Upper lobe of right lung (tissue), 1 donor: ENCODE measurements around the gene ABCB1. TPM values are rescaled to one million over a fixed set of nuclear protein-coding genes. Genes with fewer than 3 reads are reported as not detected.

Experiments used
- ATAC-seq: fragments of 200-7000 bp; cut with Tn5 transposase; one replicate; pipeline ENCODE4 v1.9.1; 2020; ENCODE audit warnings: mild to moderate bottlenecking, moderate library complexity
- DNase-seq: peaks from one replicate; pipeline ENCODE4 v3.0.0-alpha.2; 2020
- H3K27ac ChIP-seq: fragments of 200-600 bp; one replicate; pipeline ENCODE4 v1.8.0; 2022
- H3K27me3 ChIP-seq: fragments of 200-600 bp; one replicate; pipeline ENCODE4 v1.8.0; 2022; ENCODE audit warnings: mild to moderate bottlenecking
- H3K36me3 ChIP-seq: fragments of 200-600 bp; one replicate; pipeline ENCODE4 v1.8.0; 2022
- H3K4me1 ChIP-seq: fragments of 200-600 bp; one replicate; pipeline ENCODE4 v1.8.0; 2022
- H3K4me3 ChIP-seq: fragments of 200-600 bp; one replicate; pipeline ENCODE4 v1.8.0; 2022; ENCODE audit warnings: mild to moderate bottlenecking
- H3K9me3 ChIP-seq: fragments of 200-600 bp; one replicate; pipeline ENCODE4 v1.8.0; 2022
- intact Hi-C: fragments of 100-400 bp; cut with DNase I; formaldehyde crosslinking; loops from one replicate; pipeline ENCODE4 v1.11.0; 2022
- total RNA-seq: library from RNA; stranded (reverse); fragmentation: NEBNext Ultra II Directional; extraction: Animal tissue kit (Norgen Biotek cat#: 25700); gene quantifications from one replicate; pipeline ENCODE4 v1.2.1, GENCODE V29; 2021
- TF ChIP-seq, protein P1 (sequence below): fragments of 200-600 bp; IDR thresholded peaks from one replicate; pipeline ENCODE4 v1.8.0; 2022; ENCODE audit warnings: antibody characterized with exemption
- donor health status: DM: no; HTN: yes; CAD: no; lungs with severe emphysema.

ABCB1 gene
- total RNA-seq, 1 donor from 2014 or later, result 7.5 TPM

DNA sequence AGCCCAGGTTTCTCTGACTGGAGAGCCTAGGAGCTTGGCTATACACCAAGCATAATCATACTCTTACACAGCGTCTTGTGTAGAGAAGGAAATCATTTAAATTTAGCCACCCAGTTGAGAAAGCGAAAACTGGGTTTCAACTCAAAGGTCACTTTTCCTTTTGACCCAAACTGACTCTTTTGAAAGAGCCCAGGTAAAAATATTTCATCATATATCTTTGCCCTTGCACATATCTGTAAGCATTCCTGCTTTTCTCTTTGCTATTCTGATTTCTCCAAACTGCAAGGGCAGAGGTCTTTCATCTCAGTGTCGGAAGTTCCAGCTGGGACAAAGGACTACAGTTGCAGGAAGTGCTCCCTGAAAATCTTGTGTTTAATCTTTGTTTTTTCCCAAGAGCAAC, 103.2 kb downstream of the ABCB1 start:
- Histone ChIP-seq H3K4me3 (no peak overlapping the region), H3K4me1 (no peaks in the 10 kb centered on the region), H3K9me3 (no peaks in the 10 kb centered on the region), H3K36me3 (no peaks in the 10 kb centered on the region), H3K27me3 (no peaks in the 10 kb centered on the region), H3K27ac (no peak overlapping the region)
- DNase-seq, result no peak
- no peak for ATAC-seq
- TF ChIP-seq, protein P1, sequence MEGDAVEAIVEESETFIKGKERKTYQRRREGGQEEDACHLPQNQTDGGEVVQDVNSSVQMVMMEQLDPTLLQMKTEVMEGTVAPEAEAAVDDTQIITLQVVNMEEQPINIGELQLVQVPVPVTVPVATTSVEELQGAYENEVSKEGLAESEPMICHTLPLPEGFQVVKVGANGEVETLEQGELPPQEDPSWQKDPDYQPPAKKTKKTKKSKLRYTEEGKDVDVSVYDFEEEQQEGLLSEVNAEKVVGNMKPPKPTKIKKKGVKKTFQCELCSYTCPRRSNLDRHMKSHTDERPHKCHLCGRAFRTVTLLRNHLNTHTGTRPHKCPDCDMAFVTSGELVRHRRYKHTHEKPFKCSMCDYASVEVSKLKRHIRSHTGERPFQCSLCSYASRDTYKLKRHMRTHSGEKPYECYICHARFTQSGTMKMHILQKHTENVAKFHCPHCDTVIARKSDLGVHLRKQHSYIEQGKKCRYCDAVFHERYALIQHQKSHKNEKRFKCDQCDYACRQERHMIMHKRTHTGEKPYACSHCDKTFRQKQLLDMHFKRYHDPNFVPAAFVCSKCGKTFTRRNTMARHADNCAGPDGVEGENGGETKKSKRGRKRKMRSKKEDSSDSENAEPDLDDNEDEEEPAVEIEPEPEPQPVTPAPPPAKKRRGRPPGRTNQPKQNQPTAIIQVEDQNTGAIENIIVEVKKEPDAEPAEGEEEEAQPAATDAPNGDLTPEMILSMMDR, result no peak
- intact Hi-C loops, result no loop called here

DNA sequence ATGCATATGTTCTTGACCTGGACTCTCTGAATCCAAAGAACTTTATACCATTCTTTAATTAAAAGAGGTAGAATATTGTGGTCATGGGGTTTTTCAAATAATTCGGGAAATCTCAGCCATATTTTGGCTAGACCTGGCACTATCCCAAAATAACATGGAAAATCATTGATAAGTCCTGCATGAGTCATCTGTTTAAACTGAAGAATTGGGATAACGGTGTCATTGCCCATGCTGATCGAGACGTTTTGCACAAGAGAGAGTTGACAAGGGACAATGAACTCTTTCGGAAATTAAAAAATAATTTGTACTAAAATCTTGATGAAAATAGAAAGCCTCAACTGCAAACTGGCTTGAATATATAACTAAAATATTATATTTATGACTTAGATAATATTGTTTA, 105.3 kb downstream of the ABCB1 start:
- TF ChIP-seq, protein P1, result no peak
- no peak overlapping the region for H3K4me3 ChIP-seq
- DNase-seq (no peak), ATAC-seq (no peak)
- H3K4me1 ChIP-seq, result no peaks in the 10 kb centered on the region
- no peaks in the 10 kb centered on the region for H3K9me3 ChIP-seq
- intact Hi-C loops, result no loop called here
- H3K36me3 ChIP-seq, result no peaks in the 10 kb centered on the region
- H3K27me3 ChIP-seq, result no peaks in the 10 kb centered on the region
- no peak overlapping the region for H3K27ac ChIP-seq

DNA sequence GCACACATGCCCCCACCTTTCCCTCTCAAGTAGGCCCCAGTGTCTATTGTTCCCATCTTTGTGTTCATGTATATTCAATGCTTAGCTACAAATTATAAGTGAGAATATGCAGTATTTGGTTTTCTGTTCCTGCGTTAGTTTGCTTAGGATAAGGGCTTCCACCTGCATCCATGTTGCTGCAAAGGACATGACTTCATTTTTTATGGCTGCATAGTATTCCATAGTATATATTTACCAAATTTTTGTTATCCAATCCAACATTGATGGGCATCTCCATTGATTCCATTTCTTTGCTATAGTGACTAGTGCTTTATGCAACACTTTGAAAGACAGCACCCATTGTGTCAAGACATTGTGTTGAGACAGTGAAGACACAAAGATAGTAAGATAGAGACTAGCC, 106.2 kb downstream of the ABCB1 start:
- no peak overlapping the region for H3K4me3 ChIP-seq
- H3K27me3 ChIP-seq, result no peaks in the 10 kb centered on the region
- TF ChIP-seq, protein P1, result no peak
- ATAC-seq (no peak), DNase-seq (no peak)
- intact Hi-C loops, result no loop called here
- H3K36me3 ChIP-seq, result no peaks in the 10 kb centered on the region
- no peak overlapping the region for H3K27ac ChIP-seq
- no peaks in the 10 kb centered on the region for H3K9me3 ChIP-seq
- H3K4me1 ChIP-seq, result no peaks in the 10 kb centered on the region

DNA sequence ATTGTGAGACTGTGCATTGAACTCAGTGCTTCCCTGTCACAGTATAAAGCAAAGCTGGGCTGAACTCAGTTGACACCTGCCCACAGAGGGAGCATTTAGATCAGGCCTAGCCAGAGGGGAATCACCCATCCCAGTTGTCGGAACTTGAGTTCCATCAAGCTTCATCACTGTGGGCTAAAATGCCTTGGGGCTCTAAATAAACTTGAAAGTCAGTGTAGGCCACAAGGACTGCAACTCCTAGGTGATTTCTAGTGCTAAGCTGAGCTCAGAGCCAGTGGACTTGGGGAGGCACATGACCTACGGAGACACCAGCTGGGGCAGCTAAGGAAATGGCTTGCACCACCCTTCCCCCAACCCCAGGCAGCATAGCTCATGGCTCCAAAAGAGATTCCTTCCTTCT, 117.6 kb downstream of the ABCB1 start:
- TF ChIP-seq, protein P1, result no peak
- no peaks in the 10 kb centered on the region for H3K36me3 ChIP-seq
- no peak for DNase-seq
- H3K27ac ChIP-seq, result no peak overlapping the region
- intact Hi-C loops, result no loop called here
- H3K4me3 ChIP-seq, result no peak overlapping the region
- no peak for ATAC-seq
- peaks cover 5% of the 10 kb centered on the region for H3K27me3 ChIP-seq
- H3K4me1 ChIP-seq, result no peaks in the 10 kb centered on the region
- H3K9me3 ChIP-seq, result no peaks in the 10 kb centered on the region

DNA sequence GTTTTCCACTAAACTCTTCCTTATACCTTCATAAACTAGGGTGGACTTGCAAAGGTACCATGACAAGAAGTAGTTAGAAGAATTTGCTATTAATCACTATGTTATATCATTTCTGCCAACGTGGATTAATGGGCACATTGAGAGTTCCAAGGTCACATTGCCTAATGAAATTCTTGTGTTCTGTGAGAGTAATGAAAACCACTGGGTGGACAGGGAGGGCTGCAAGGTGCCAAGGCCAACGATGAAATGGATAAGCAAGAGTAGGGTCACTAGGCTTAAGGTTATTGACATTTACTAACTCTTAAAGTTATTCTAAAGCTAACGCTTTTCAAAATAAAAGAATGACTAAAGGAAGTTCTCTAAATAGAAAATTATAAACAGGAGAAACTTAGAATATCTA, 118.6 kb downstream of the ABCB1 start:
- H3K36me3 ChIP-seq, result no peaks in the 10 kb centered on the region
- intact Hi-C loops, result no loop called here

More for the DNA sequence above, 118.6 kb downstream of the ABCB1 start:
- no peaks in the 10 kb centered on the region for H3K9me3 ChIP-seq
- no peak overlapping the region for H3K4me3 ChIP-seq
- DNase-seq (no peak), ATAC-seq (no peak)
- H3K4me1 ChIP-seq, result no peaks in the 10 kb centered on the region
- H3K27ac ChIP-seq, result no peak overlapping the region
- peaks cover 5% of the 10 kb centered on the region for H3K27me3 ChIP-seq
- TF ChIP-seq, protein P1, result no peak
